ENCODE measurements around the gene HIVEP3.

DNA sequence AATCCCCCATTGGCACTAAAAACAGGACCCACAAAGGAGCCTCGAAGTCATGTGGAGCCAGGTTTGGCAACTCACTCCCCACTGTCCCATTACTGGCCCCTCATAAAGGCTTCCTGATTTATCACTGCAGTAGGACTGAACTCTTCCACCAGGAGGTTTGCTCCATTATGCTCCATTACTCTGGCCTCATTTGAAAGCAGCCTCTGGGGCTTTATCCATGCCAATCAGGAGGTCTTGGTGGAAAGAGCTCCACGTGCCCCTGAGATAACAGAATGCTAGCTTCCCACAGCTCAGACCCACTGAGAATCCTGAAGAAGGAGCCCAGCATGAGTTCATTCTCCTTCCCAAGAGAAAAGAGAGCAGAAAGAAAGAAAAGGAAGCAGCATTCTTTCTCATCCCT lies 76.4 kb downstream of the HIVEP3 start:
- TF ChIP-seq EP300 (IDR thresholded peaks at IDR 0.05; ENCODE audit: borderline replicate concordance) (no peak), RAD21 (IDR thresholded peaks at IDR 0.05; ENCODE audit: low read depth) (no peak)
